GM12874 (cell line): Measurements from ENCODE around the gene RNF151.

Experiments used
- TF ChIP-seq, protein P1 (sequence below): IDR thresholded peaks from 2 replicates; pipeline ENCODE4 v1.5.1; 2011; ENCODE audit warnings: low read depth, mild to moderate bottlenecking, control low read depth, low read length, moderate library complexity; ENCODE audit not compliant: insufficient read depth

The RNF151 gene

DNA sequence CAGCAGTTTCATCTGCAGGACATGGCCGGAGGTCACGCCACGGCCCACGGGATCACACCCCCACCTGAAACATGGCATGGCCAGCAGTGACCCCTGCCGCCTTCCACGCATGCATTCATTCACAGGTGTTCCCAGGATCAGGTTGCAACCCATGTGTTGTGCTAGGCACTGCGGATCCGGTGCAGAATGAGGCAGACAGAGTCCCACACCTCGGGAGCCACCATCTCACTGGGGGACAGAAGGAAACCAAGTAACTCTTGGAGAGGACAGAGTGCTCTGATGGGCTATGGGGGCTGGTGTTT, 19.3 kb upstream of the RNF151 start:
- TF ChIP-seq, protein P1, sequence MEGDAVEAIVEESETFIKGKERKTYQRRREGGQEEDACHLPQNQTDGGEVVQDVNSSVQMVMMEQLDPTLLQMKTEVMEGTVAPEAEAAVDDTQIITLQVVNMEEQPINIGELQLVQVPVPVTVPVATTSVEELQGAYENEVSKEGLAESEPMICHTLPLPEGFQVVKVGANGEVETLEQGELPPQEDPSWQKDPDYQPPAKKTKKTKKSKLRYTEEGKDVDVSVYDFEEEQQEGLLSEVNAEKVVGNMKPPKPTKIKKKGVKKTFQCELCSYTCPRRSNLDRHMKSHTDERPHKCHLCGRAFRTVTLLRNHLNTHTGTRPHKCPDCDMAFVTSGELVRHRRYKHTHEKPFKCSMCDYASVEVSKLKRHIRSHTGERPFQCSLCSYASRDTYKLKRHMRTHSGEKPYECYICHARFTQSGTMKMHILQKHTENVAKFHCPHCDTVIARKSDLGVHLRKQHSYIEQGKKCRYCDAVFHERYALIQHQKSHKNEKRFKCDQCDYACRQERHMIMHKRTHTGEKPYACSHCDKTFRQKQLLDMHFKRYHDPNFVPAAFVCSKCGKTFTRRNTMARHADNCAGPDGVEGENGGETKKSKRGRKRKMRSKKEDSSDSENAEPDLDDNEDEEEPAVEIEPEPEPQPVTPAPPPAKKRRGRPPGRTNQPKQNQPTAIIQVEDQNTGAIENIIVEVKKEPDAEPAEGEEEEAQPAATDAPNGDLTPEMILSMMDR, result no peak

DNA sequence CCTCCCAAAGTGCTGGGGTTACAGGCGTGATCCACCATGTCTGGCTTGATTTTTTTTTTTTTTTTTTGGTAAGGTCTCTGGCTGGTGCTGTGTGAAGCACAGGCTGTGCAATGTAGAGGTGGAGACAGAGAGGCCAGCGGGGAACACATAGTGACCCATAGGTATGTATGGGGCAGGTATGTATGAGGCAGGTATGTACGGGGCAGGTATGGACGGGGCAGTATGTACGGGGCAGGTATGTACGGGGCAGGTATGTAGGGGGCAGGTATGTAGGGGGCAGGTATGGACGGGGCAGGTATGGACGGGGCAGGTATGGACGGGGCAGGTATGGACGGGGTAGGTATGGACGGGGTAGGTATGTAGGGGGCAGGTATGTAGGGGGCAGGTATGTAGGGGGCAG, 17.1 kb upstream of the RNF151 start:
- TF ChIP-seq, protein P1, result no peak

DNA sequence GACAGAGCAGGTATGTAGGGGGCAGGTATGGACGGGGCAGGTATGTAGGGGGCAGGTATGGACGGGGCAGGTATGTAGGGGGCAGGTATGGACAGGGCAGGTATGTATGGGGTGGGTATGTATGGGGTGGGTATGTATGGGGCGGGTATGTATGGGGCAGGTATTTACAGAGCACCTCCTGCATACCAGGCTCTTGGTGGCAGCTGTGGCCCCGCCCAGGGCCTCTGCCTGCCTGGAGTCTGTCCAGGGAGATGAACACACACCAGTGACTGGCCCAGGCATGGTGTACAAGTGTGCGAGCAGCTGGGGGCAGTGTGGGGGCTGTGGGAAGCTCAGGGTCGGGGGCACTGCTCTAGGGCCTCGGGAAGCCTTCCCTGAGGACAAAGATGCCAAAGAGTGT, 16.6 kb upstream of the RNF151 start:
- TF ChIP-seq, protein P1, result no peak

DNA sequence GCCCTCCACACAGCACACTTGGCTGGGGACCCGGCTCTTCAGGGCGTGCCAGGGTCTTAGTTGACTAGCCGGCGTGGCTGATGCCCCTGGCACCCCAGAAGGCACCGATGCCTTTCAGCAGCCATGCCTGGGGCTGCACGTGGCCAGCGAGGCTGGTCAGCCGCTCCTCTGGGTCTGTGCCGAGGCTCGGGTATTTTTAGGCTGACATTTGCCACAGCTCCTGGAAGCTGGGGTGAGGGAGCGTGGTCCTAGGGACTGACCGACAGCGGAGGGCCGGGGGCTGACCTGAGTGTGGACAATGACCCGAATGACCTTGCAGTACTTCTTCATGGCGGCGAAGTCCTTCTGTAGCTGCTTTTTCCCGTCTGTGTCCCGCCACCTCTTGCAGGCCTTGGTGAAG, 16.1 kb upstream of the RNF151 start:
- TF ChIP-seq, protein P1, result no peak

DNA sequence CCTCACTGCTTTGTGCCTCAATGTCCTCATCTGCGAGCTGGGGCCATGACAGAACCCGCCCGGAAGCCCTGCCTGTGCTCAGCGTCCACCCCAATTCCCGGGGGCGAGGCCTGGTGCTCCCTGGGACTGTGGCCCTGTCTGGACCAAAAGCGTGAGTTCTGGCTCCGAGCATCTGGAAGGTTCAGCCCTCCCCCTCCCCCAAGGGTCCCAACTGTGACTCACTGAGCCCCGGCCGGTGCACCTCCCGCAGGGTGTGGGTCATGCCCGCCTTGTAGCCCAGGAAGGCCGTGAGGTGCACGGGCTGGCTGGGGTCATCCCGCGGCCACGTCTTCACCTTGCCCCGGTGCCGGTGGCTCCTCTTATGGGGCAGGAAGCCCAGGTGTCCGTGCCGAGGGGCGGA, 12.9 kb upstream of the RNF151 start:
- TF ChIP-seq, protein P1, result no peak

DNA sequence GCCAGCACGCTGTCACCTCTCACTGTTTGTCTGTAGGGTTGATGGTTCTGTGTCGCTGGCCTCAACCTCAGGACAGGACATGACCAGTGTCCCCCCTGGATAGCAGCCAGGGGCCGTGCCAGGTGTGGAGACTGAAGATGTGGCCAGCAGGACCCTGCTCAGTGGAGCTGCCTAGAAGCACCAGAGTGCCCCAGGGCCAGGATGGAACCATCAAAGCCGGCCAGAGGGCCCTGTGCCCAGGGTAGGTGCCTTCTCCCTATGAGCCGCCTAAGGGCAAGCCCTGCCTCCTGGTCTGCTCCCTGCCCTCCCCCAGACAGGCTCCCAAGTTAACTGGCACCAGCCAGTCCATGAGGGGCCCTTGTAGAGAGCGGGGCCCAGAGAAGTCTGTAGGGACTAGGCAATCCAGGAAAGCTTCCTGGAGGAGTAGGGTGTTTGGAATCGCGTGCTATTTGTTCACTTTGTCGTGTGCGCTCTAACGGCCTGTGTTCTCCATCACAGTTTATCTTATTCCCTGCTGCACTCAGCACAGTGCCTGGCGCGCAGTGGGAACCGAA, 7.9 kb upstream of the RNF151 start:
- TF ChIP-seq, protein P1, result no peak

DNA sequence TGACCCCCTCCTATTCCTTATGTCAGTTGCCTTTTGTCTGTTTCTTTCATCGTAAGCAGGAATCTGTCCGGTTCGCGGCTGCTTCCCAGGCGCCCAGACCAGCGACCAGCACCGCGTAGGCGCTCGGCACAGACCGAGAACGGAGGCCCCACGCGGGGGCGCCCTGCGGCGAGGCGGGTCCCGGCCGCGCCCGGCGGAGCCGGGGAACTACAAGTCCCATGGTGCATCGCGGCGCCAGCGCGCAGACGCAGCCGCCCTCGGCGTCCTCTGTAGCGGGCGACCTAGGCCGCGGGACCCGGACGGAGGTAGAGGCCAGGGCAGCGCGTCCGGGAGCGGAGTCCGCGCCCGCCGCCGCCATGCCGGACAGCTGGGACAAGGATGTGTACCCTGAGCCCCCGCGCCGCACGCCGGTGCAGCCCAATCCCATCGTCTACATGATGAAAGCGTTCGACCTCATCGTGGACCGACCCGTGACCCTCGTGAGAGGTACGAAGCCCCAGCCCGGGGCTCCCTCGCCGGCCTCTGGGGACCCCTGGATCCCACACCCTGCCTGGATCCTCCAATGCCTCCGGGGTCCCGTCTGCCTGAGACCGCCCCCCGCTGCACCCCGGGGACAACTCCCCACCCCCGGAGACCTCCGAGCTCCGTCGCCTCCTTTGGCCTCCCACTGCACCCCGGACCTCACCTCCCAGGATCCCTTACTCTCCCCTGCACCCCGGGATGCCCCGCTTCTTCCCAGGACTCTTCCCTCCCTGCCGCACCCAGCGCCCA, 7.2 kb upstream of the RNF151 start, which contains the start of gene NDUFB10:
NDUFB10 (plus strand) TSS at position 270 of the 771 bp plus-strand sequence; CDS start at position 357, 87 bp downstream.
- TF ChIP-seq, protein P1, result peak; percentile 89
